HG02840 (cell line): Measurements from ENCODE around the gene GTF2H3.
"Not testable (repeated sequence)": the region's sequence is repeated elsewhere in the genome, so short reads cannot be mapped to it uniquely, and the experiment has no call there.

Experiments
- ATAC-seq: cut with Tn5 transposase; IDR thresholded peaks from one replicate; pipeline ENCODE4 v1.9.1; 2021; ENCODE audit warnings: mild to moderate bottlenecking, moderate library complexity, moderate number of reproducible peaks; ENCODE audit not compliant: unreplicated experiment, low FRiP score

GTF2H3 gene

GRCh38 chr12:123633379-123634141, at the start of gene GTF2H3, which contains the start of gene EIF2B1:
Gene GTF2H3 (plus strand): TSS chr12:123633829. CDS start chr12:123633860, 31 bp downstream.
Gene EIF2B1 (minus strand): TSS chr12:123633686. CDS start chr12:123633557, 129 bp downstream.
- ATAC-seq: peak; percentile 96

GRCh38 chr12:123591702-123592481, 41.7 kb upstream of the GTF2H3 start:
- ATAC-seq: no peak

- ATAC-seq: no peak
These were observed 37.9 kb upstream of the GTF2H3 start for GRCh38 chr12:123595729-123596128.

GRCh38 chr12:123597100-123597499, 36.5 kb upstream of the GTF2H3 start:
- no peak for ATAC-seq

- no peak for ATAC-seq
These were observed 35.1 kb upstream of the GTF2H3 start for GRCh38 chr12:123598522-123598921.

- ATAC-seq: no peak
These were observed 34.3 kb upstream of the GTF2H3 start for GRCh38 chr12:123599310-123599709.

- ATAC-seq: no peak
These were observed 33.9 kb upstream of the GTF2H3 start for GRCh38 chr12:123599721-123600120.

- peak; percentile 87 for ATAC-seq
These were observed 31.8 kb upstream of the GTF2H3 start, which contains the start of gene DDX55 for GRCh38 chr12:123601602-123602489. Gene DDX55 (plus strand): TSS chr12:123602099. CDS start chr12:123602149, 50 bp downstream.

- no peak for ATAC-seq
These were observed 30.9 kb upstream of the GTF2H3 start for GRCh38 chr12:123602651-123603195.

GRCh38 chr12:123603495-123603894, 30.1 kb upstream of the GTF2H3 start:
- ATAC-seq: not testable (repeated sequence)

- no peak for ATAC-seq
These were observed 25.9 kb upstream of the GTF2H3 start for GRCh38 chr12:123607756-123608155.

GRCh38 chr12:123608182-123608581, 25.4 kb upstream of the GTF2H3 start:
- ATAC-seq: no peak

- no peak for ATAC-seq
These were observed 19.5 kb upstream of the GTF2H3 start for GRCh38 chr12:123614110-123614509.

GRCh38 chr12:123614531-123614930, 19.1 kb upstream of the GTF2H3 start:
- no peak for ATAC-seq

- no peak for ATAC-seq
These were observed 16.5 kb upstream of the GTF2H3 start for GRCh38 chr12:123617144-123617543.

- no peak for ATAC-seq
These were observed 16.0 kb upstream of the GTF2H3 start for GRCh38 chr12:123617580-123617979.

- no peak for ATAC-seq
These were observed 12.5 kb upstream of the GTF2H3 start for GRCh38 chr12:123621101-123621500.

- no peak for ATAC-seq
These were observed 11.8 kb upstream of the GTF2H3 start for GRCh38 chr12:123621619-123622530.

- ATAC-seq: no peak
These were observed 523 bp downstream of the GTF2H3 start for GRCh38 chr12:123634142-123634561.
